H1 (cell line): ENCODE measurements around the gene HAGH. TPM values are rescaled to one million over a fixed set of nuclear protein-coding genes. Genes with fewer than 3 reads are reported as not detected.
"Not testable (repeated sequence)": the region's sequence is repeated elsewhere in the genome, so short reads cannot be mapped to it uniquely, and the experiment has no call there.

ENCODE experiments used
- CTCF ChIA-PET: fragments of 300-600 bp; sonication (Branson Sonifier 250); formaldehyde crosslinking; loops from one replicate; lab custom pipeline; 2021; ENCODE audit not compliant: partially characterized antibody; lab: Charles Lee
- POLR2A ChIA-PET: fragments of 300-600 bp; sonication (Branson Sonifier 250); formaldehyde crosslinking; loops from one replicate; lab custom pipeline; 2021; ENCODE audit warnings: inconsistent platforms; ENCODE audit not compliant: partially characterized antibody; lab: Charles Lee
- DNase-seq, 2 experiments: peaks; one replicate each; pipeline versions ENCODE4 v3.0.0 to v3.0.0-alpha.2; 2010 to 2022; ENCODE audit warnings: low spot score in 2 of 2, low read depth in 1 of 2, mixed read lengths in 1 of 2
- FAIRE-seq: peaks from 2 replicates; lab custom pipeline; 2011; peaks lifted over from hg19 to GRCh38; lab: Jason Lieb, UNC
- H2AFZ ChIP-seq: 2 replicates; pipeline ENCODE4 v1.8.1; 2012; ENCODE audit warnings: low read length, inconsistent platforms
- H2AK5ac ChIP-seq: 2 replicates; pipeline ENCODE4 v1.6.1; 2013; ENCODE audit warnings: low read depth, low read length
- H2BK120ac ChIP-seq: replicated peaks from 2 replicates; pipeline ENCODE3; 2013; ENCODE audit warnings: low read depth, low read length, inconsistent platforms
- H2BK12ac ChIP-seq: 2 replicates; pipeline ENCODE4 v1.6.1; 2013; ENCODE audit warnings: low read depth, low read length
- H2BK15ac ChIP-seq: 2 replicates; pipeline ENCODE4 v1.6.1; 2013; ENCODE audit warnings: low read length
- H2BK20ac ChIP-seq: 2 replicates; pipeline ENCODE4 v1.6.1; 2013; ENCODE audit warnings: low read length
- H2BK5ac ChIP-seq: 2 replicates; pipeline ENCODE4 v1.6.1; 2013; ENCODE audit warnings: low read depth, low read length
- H3K14ac ChIP-seq: 2 replicates; pipeline ENCODE4 v1.6.1; 2013; ENCODE audit warnings: inconsistent platforms; ENCODE audit not compliant: insufficient read length
- H3K18ac ChIP-seq: 2 replicates; pipeline ENCODE4 v1.6.1; 2013; ENCODE audit warnings: low read length; ENCODE audit errors: extremely low read depth
- H3K23ac ChIP-seq: 2 replicates; pipeline ENCODE4 v1.6.1; 2013; ENCODE audit warnings: inconsistent platforms; ENCODE audit not compliant: insufficient read length
- H3K23me2 ChIP-seq: 2 replicates; pipeline ENCODE4 v1.6.1; 2013; ENCODE audit warnings: low read depth, low read length
- H3K27ac ChIP-seq: 2 replicates; pipeline ENCODE4 v1.6.1; 2011; ENCODE audit warnings: low read depth, low read length, inconsistent platforms
- H3K27me3 ChIP-seq, 4 experiments: replicated peaks in 1 of 4; 1 replicate in 1 of 4; 2 replicates in 3 of 4; pipeline versions ENCODE4 v1.6.1 to v1.8.1; 2011 to 2013; ENCODE audit warnings: low read length in 3 of 4, mild to moderate bottlenecking in 3 of 4, inconsistent platforms in 2 of 4, mixed read lengths in 2 of 4, moderate library complexity in 1 of 4; ENCODE audit not compliant: control insufficient read depth in 3 of 4, insufficient read depth in 3 of 4; ENCODE audit errors: extremely low read depth in 1 of 4
- H3K36me3 ChIP-seq, 4 experiments: 2 replicates each; pipeline versions ENCODE4 v1.6.1 to v1.8.1; 2011 to 2013; ENCODE audit warnings: mild to moderate bottlenecking in 4 of 4, low read length in 3 of 4, moderate library complexity in 2 of 4, control low read depth in 1 of 4, inconsistent platforms in 1 of 4; ENCODE audit not compliant: insufficient read depth in 4 of 4, control insufficient read depth in 2 of 4
- H3K4ac ChIP-seq: replicated peaks from 2 replicates; pipeline ENCODE3; 2013; ENCODE audit warnings: low read length, low read depth, mixed read lengths, inconsistent platforms; ENCODE audit not compliant: insufficient read length
- H3K4me1 ChIP-seq, 4 experiments: replicated peaks in 1 of 4; 1 replicate in 1 of 4; 2 replicates in 3 of 4; pipeline versions ENCODE4 v1.6.1 to v1.8.1; 2011 to 2013; ENCODE audit warnings: low read length in 3 of 4, inconsistent platforms in 2 of 4, mixed read lengths in 1 of 4; ENCODE audit not compliant: insufficient read depth in 4 of 4, control insufficient read depth in 3 of 4
- H3K4me2 ChIP-seq, 2 experiments: 2 replicates each; pipeline versions ENCODE4 v1.6.1 to v1.8.1; 2011 to 2013; ENCODE audit warnings: low read depth in 2 of 2, low read length in 2 of 2, control low read depth in 1 of 2, inconsistent platforms in 1 of 2, mild to moderate bottlenecking in 1 of 2; ENCODE audit not compliant: insufficient read depth in 1 of 2
- H3K4me3 ChIP-seq, 4 experiments: fragments of 200-600, 300-600 bp in 1 of 4; sonication (generic), shearing (Covaris generic), sonication (Bioruptor Twin) in 1 of 4; 2 replicates each; pipeline versions ENCODE4 v1.5.1 to v1.8.1; 2011 to 2016; ENCODE audit warnings: low read length in 4 of 4, low read depth in 3 of 4, control low read depth in 2 of 4, inconsistent platforms in 2 of 4, mild to moderate bottlenecking in 2 of 4, mixed read lengths in 1 of 4, moderate library complexity in 1 of 4; ENCODE audit not compliant: insufficient read depth in 2 of 4; ENCODE audit errors: extremely low read depth in 1 of 4
- H3K56ac ChIP-seq: replicated peaks from 2 replicates; pipeline ENCODE3; 2013; ENCODE audit warnings: low read depth, mild to moderate bottlenecking, mixed read lengths, low read length, inconsistent platforms; ENCODE audit not compliant: insufficient read length
- H3K79me1 ChIP-seq: 2 replicates; pipeline ENCODE4 v1.6.1; 2013; ENCODE audit warnings: low read depth, low read length, control low read depth
- H3K79me2 ChIP-seq, 2 experiments: 2 replicates each; pipeline versions ENCODE4 v1.6.1 to v1.8.1; 2012 to 2013; ENCODE audit warnings: low read length in 2 of 2, mild to moderate bottlenecking in 2 of 2, inconsistent platforms in 1 of 2; ENCODE audit not compliant: insufficient read depth in 2 of 2, control insufficient read depth in 1 of 2
- H3K9ac ChIP-seq, 4 experiments: replicated peaks in 1 of 4; 1 replicate in 1 of 4; 2 replicates in 3 of 4; pipeline versions ENCODE4 v1.6.1 to v1.8.1; 2011 to 2013; ENCODE audit warnings: low read depth in 3 of 4, low read length in 3 of 4, control low read depth in 2 of 4, mild to moderate bottlenecking in 2 of 4, moderate library complexity in 2 of 4, inconsistent platforms in 1 of 4; ENCODE audit errors: extremely low read depth in 1 of 4
- H3K9me3 ChIP-seq, 2 experiments: 2 replicates each; pipeline versions ENCODE4 v1.6.1 to v1.8.1; 2012 to 2013; ENCODE audit warnings: mild to moderate bottlenecking in 2 of 2, moderate library complexity in 2 of 2, control low read depth in 1 of 2, inconsistent platforms in 1 of 2, low read depth in 1 of 2, low read length in 1 of 2, mixed read lengths in 1 of 2; ENCODE audit not compliant: insufficient read depth in 2 of 2
- H4K20me1 ChIP-seq, 2 experiments: replicated peaks in 1 of 2; 2 replicates each; pipeline versions ENCODE3 to v1.8.1; 2011 to 2013; ENCODE audit warnings: inconsistent platforms in 2 of 2, low read length in 2 of 2, mild to moderate bottlenecking in 1 of 2; ENCODE audit not compliant: insufficient read depth in 2 of 2, control insufficient read depth in 1 of 2
- H4K5ac ChIP-seq: 2 replicates; pipeline ENCODE4 v1.6.1; 2013; ENCODE audit warnings: low read length, low read depth, mixed read lengths, inconsistent platforms; ENCODE audit not compliant: insufficient read length
- H4K8ac ChIP-seq: 2 replicates; pipeline ENCODE4 v1.8.0; 2013; ENCODE audit warnings: mild to moderate bottlenecking, moderate library complexity, low read length, inconsistent platforms; ENCODE audit not compliant: insufficient read depth; ENCODE audit errors: extremely low read depth
- H4K91ac ChIP-seq: replicated peaks from 2 replicates; pipeline ENCODE3; 2013; ENCODE audit warnings: low read length, mixed read lengths, inconsistent platforms; ENCODE audit not compliant: insufficient read length
- WGBS, 2 experiments: shearing (Covaris generic) in 1 of 2; methylation state at CpG; one replicate each; pipeline versions ENCODE4 v1.1.6 to v1.1.7; 2013 to 2015; ENCODE audit warnings: low lambda C conversion rate in 2 of 2, mixed read lengths in 2 of 2, inconsistent platforms in 1 of 2, low coverage in 1 of 2, missing lambda C conversion rate in 1 of 2; ENCODE audit not compliant: insufficient replicate concordance in 2 of 2, insufficient coverage in 1 of 2, insufficient read length in 1 of 2; ENCODE audit errors: extremely low coverage in 1 of 2, missing lambda C conversion rate in 1 of 2; 5-methylcytosine and 5-hydroxymethylcytosine counted together
- polyA plus RNA-seq, 7 experiments: library from polyadenylated mRNA; depleted of rRNA in 3 of 7; stranded (reverse) in 5 of 7; unstranded in 2 of 7; fragments of >200 nt in 5 of 7; fragments of 200-250 nt in 2 of 7; gene quantifications; 1 replicate in 5 of 7; 2 replicates in 1 of 7; 4 replicates in 1 of 7; pipeline versions ENCODE4 v1.2.1 to v1.2.3, GENCODE V29; 2011 to 2013; ENCODE audit warnings: missing spikeins in 2 of 7, mixed read lengths in 2 of 7
- total RNA-seq: library from RNA; stranded (reverse); fragmentation: NEBNext Ultra II Directional; extraction: Animal tissue kit (Norgen Biotek cat#: 25700); gene quantifications from 2 replicates; pipeline ENCODE4 v1.2.1, GENCODE V29; 2021

Gene HAGH
- total and polyA plus RNA-seq, 2 of the 8 experiments (the other 6 are each of a cell fraction or from before 2014, with no cell fraction given) = 28.7 to 40.6 TPM

GRCh38 chr16:1799263-1799662, 27.4 kb downstream of the HAGH start:
- H3K18ac ChIP-seq, H4K8ac ChIP-seq, H3K56ac ChIP-seq, H2BK12ac ChIP-seq, H2BK15ac ChIP-seq, H3K4ac ChIP-seq, H3K27ac ChIP-seq, H3K79me1 ChIP-seq, H2AK5ac ChIP-seq, H3K9ac ChIP-seq, FAIRE-seq, H2AFZ ChIP-seq, H2BK20ac ChIP-seq, H3K23ac ChIP-seq, H3K4me2 ChIP-seq, POLR2A ChIA-PET, H3K27me3 ChIP-seq, H3K23me2 ChIP-seq, CTCF ChIA-PET, H2BK5ac ChIP-seq, H4K91ac ChIP-seq, H3K4me3 ChIP-seq, DNase-seq, H3K4me1 ChIP-seq, H3K36me3 ChIP-seq, H4K20me1 ChIP-seq, H3K79me2 ChIP-seq, H4K5ac ChIP-seq, H3K14ac ChIP-seq, H2BK120ac ChIP-seq: not testable (repeated sequence)
- H3K9me3 ChIP-seq = peaks cover 29% of the 10 kb centered on the region in 2 experiments
- 69% methylated on average over 5 of the region's 5 CpGs; no CpG with 5 or more reads in 1 of the 2 experiments for WGBS, 2 experiments
